NT2/D1 (cell line): Measurements from ENCODE around the gene LCA5.

Experiments
- YY1 ChIP-seq: IDR thresholded peaks from 2 replicates; pipeline ENCODE4 v1.6.1; 2011; ENCODE audit not compliant: insufficient read length, insufficient read depth
- ZNF274 ChIP-seq: IDR thresholded peaks from 2 replicates; pipeline ENCODE4 v1.6.1; 2011; ENCODE audit warnings: mild to moderate bottlenecking, low read depth, low read length

GRCh38 chr6:79441192-79441591 lies 96.0 kb downstream of the LCA5 start:
- no peak for TF ChIP-seq YY1
- TF ChIP-seq ZNF274 = no peak
